Heart left ventricle (tissue), 13 donors: ENCODE results near the gene LCN9.

Source experiments
- POLR2A ChIP-seq, 2 donors: fragments of 450-650 bp; IDR thresholded peaks; one replicate each; pipeline ENCODE4 v1.6.1; 2017; ENCODE audit warnings: antibody characterized with exemption in 2 of 2, mild to moderate bottlenecking in 2 of 2, moderate library complexity in 2 of 2
- TF ChIP-seq, protein P1 (sequence below), 12 donors: fragments of 200-600 bp; sonication (generic) in 4 of 12; IDR thresholded peaks; one replicate each; pipeline versions ENCODE4 v1.5.0 to v1.8.0; 2018 to 2022; ENCODE audit warnings: antibody characterized with exemption in 12 of 12, mild to moderate bottlenecking in 5 of 12
- donor health status: ischemic (EF 13 %, LVEDD 7.1; RV severe dilation, severe dysfunction).
- donor health status: DM: no; HTN: yes; CAD: no.
- donor health status: DM: no; HTN: no; CAD: no.
- donor health status: ischemic (EF 25% LVEDD 6.9; RV normal size, moderate dysfunction).
- donor health status: ischemic (EF 25% LVEDD 5.7; RV mildly dilated, moderate dysfunction).
- donor health status: ischemic (EF 35%, LVEDD 5.7; RV mildly dilated, moderate dysfunction).
- donor health status: nonischemic (EF 11% LVEDD 7.7; RV severe dilation, severe dysfunction).
- donor health status: DM: yes; HTN: yes; CAD: no.
- donor health status: PGD.
- donor health status: ischemic (EF 29% LVEDD 5.4; RV normal size, mild dysfunction).
- donor health status: nonischemic (EF 23%, LVEDD 6.1; RV moderate dilation, normal function).

DNA sequence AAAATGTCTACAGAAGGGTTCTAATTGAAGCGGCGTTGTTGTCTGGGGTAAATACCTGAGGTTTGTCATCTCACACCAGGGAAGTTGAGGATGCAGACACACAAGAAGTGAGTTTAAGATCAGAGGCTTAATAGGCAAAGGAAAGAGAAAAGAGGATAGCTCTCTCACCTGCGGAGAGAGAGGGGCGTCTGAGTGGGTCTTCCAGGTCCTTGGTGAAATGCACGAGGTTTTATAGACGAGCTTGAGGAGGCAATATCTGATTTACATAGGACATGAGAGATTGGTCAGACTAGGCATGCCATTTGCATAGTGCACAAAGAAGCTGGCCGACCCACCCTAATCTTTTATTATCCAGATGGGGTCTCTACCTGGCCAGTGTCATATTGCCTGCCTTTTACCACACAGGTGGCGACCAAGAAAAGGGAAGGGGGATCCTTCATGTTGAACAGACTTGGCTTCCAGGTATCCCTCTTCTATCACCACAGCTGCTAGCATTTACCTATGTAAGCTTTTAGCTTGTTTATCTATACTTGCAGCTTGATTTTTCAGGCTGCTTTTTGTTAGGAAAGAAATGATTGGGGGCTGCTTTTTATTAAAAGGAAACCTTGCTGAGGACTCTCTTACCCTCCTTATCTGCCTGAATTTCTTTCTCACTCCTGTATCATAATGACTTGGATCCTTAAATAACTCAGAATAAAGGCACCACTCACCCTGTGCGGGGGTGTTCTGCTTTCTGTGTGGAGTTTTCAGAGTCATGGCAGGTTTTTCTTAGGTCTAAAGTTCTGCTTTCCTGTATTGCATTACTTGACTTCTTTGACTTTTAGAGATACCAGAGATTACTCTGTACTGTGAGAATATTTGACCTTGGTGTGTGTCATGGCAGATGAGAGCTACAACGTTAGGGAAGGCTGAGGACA lies 14.4 kb upstream of the LCN9 start:
- TF ChIP-seq, protein P1, sequence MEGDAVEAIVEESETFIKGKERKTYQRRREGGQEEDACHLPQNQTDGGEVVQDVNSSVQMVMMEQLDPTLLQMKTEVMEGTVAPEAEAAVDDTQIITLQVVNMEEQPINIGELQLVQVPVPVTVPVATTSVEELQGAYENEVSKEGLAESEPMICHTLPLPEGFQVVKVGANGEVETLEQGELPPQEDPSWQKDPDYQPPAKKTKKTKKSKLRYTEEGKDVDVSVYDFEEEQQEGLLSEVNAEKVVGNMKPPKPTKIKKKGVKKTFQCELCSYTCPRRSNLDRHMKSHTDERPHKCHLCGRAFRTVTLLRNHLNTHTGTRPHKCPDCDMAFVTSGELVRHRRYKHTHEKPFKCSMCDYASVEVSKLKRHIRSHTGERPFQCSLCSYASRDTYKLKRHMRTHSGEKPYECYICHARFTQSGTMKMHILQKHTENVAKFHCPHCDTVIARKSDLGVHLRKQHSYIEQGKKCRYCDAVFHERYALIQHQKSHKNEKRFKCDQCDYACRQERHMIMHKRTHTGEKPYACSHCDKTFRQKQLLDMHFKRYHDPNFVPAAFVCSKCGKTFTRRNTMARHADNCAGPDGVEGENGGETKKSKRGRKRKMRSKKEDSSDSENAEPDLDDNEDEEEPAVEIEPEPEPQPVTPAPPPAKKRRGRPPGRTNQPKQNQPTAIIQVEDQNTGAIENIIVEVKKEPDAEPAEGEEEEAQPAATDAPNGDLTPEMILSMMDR (IDR thresholded peaks at IDR 0.05) = no peak
- TF ChIP-seq POLR2A (IDR thresholded peaks at IDR 0.05) = no peak
